Epithelial cell of esophagus (primary cell): ENCODE measurements around the gene ACOX1.

Source experiments
- DNase-seq: peaks from one replicate; pipeline ENCODE4 v3.0.0; 2010; ENCODE audit warnings: low read depth
- H3K4me3 ChIP-seq: 2 replicates; pipeline ENCODE4 v1.5.1; 2011; ENCODE audit warnings: mild to moderate bottlenecking, low read length, control low read depth
- CTCF ChIP-seq: IDR thresholded peaks from 2 replicates; pipeline ENCODE4 v1.5.1; 2011; ENCODE audit warnings: low read depth, mild to moderate bottlenecking, low read length, control low read depth, inconsistent platforms; ENCODE audit not compliant: insufficient read depth; ENCODE audit errors: missing control alignments

The ACOX1 gene

DNA sequence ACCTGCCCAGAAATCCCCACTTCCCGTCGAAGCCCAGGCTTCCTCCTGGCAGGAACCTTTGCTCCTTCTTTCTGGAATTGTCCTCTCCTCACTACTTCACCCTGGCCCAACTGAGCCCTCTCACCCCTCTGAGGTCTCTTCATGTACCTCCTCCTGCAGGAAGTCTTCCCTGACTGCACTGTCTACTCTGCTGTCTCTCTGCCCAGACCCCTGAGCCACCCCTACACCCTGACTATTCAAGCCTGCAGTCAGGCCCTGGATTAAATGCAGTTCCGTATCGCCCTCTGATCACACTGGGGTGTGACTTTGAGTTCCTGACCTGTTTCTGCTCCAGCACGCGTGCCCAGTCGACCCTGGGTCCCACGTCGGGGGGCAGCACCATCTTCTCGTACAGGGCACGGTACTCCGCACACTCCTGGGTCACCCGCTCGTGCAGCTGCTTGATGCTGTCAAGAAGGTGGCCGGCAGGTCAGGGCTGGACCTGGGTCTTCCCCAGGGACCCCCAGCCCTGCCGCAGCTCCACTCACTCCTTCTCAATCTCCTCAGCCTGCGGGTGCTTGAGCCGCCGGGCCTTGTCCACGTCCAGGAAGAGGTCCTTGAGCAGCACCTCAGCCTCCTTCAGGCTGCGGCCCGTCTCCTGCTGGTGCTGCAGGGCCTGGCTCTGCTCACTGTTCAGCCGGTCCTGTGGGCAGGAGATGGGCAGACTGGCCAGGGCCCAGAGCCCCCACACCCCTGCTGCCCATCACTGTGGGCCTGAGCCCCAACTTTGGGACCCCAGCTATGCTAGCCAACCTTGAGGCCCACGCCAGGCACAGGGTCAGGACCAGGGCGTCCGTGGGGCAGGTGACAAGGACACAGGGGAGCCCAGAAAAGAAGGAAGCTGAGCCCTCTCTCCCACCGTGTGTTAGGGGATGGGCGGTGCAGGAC is 44.3 kb upstream of the ACOX1 start:
- DNase-seq: no peak
- H3K4me3 ChIP-seq: no peak overlapping the region
- TF ChIP-seq CTCF: no peak

DNA sequence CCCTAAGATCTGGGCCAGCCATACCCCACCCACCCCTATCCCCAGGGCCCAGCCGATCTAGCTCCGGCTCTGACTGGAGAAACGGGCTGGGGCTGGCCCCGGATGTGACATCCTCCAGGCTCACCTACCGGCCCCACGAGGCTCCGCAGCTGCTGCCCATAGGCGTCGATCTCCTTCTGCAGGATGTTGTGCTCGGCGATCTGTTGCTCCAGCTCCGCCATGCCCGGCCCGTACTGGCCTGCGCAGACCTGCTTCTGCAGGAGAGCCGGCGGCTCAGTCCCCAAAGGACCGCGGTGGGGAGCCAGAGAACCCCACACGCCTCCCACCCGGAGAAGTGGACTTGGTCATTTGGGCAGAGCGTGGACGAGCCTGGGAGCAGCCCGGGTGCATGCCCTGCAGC is 43.3 kb upstream of the ACOX1 start:
- TF ChIP-seq CTCF: no peak
- H3K4me3 ChIP-seq: no peak overlapping the region
- DNase-seq: no peak

GRCh38 chr17:76019833-76020467 is 41.0 kb upstream of the ACOX1 start:
- no peak for DNase-seq
- no peak for TF ChIP-seq CTCF
- H3K4me3 ChIP-seq: no peak overlapping the region

- no peak overlapping the region for H3K4me3 ChIP-seq
- DNase-seq: no peak
- no peak for TF ChIP-seq CTCF
These were observed 39.8 kb upstream of the ACOX1 start for GRCh38 chr17:76018801-76019200.

DNA sequence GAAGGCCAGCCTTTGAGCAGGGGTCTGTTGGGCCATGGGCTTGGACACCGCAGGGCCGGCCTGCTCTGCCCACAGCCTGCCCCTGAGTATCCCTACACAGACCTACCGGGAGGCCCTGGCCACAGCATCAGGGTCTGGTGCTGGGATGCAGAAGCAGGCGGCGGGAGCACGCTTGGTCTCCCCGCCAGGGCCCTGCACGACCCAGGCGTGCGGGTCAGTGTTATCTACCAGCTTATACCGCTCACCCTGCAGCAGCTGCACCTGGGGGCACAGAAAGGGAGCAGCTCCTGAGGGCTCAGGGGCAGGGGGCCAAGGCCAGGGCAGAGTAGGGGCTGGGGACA is 39.3 kb upstream of the ACOX1 start:
- no peak for TF ChIP-seq CTCF
- no peak overlapping the region for H3K4me3 ChIP-seq
- no peak for DNase-seq

GRCh38 chr17:76017481-76018339 is 38.7 kb upstream of the ACOX1 start:
- DNase-seq: no peak
- TF ChIP-seq CTCF: no peak
- H3K4me3 ChIP-seq: no peak overlapping the region
